Ishikawa (cell line): ENCODE data around the gene TBC1D14.

ENCODE experiments used
- CEBPB ChIP-seq: IDR thresholded peaks from 2 replicates; pipeline ENCODE4 v1.6.1; 2012
- CREB1 ChIP-seq: IDR thresholded peaks from 2 replicates; pipeline ENCODE4 v1.6.1; 2012; ENCODE audit warnings: low read depth
- EGR1 ChIP-seq: IDR thresholded peaks from 2 replicates; pipeline ENCODE4 v1.6.1; 2012
- EP300 ChIP-seq: IDR thresholded peaks from 2 replicates; pipeline ENCODE4 v1.6.1; 2012; ENCODE audit warnings: borderline replicate concordance
- FOXM1 ChIP-seq: IDR thresholded peaks from 2 replicates; pipeline ENCODE4 v1.6.1; 2012; ENCODE audit warnings: low read depth, borderline replicate concordance
- NFIC ChIP-seq: IDR thresholded peaks from 2 replicates; pipeline ENCODE4 v1.6.1; 2012
- RAD21 ChIP-seq: IDR thresholded peaks from 2 replicates; pipeline ENCODE4 v1.6.1; 2012; ENCODE audit warnings: low read depth
- TAF1 ChIP-seq: IDR thresholded peaks from 2 replicates; pipeline ENCODE4 v1.6.1; 2012; ENCODE audit warnings: low read depth, mild to moderate bottlenecking
- TCF12 ChIP-seq: IDR thresholded peaks from 2 replicates; pipeline ENCODE4 v1.6.1; 2012; ENCODE audit warnings: low read depth
- TEAD4 ChIP-seq: IDR thresholded peaks from 2 replicates; pipeline ENCODE4 v1.6.1; 2012
- YY1 ChIP-seq: IDR thresholded peaks from 2 replicates; pipeline ENCODE4 v1.6.1; 2012; ENCODE audit warnings: low read depth
- ZBTB7A ChIP-seq: IDR thresholded peaks from 2 replicates; pipeline ENCODE4 v1.6.1; 2012; ENCODE audit warnings: low read depth
- TF ChIP-seq, protein P1 (sequence below): IDR thresholded peaks from 2 replicates; pipeline ENCODE4 v1.6.1; 2012
- TF ChIP-seq, protein P2 (sequence below): IDR thresholded peaks from 2 replicates; pipeline ENCODE4 v1.6.1; 2012
- TF ChIP-seq, protein P3 (sequence below): IDR thresholded peaks from 2 replicates; pipeline ENCODE4 v1.6.1; 2012; ENCODE audit warnings: low read depth, mild to moderate bottlenecking

The TBC1D14 gene

DNA sequence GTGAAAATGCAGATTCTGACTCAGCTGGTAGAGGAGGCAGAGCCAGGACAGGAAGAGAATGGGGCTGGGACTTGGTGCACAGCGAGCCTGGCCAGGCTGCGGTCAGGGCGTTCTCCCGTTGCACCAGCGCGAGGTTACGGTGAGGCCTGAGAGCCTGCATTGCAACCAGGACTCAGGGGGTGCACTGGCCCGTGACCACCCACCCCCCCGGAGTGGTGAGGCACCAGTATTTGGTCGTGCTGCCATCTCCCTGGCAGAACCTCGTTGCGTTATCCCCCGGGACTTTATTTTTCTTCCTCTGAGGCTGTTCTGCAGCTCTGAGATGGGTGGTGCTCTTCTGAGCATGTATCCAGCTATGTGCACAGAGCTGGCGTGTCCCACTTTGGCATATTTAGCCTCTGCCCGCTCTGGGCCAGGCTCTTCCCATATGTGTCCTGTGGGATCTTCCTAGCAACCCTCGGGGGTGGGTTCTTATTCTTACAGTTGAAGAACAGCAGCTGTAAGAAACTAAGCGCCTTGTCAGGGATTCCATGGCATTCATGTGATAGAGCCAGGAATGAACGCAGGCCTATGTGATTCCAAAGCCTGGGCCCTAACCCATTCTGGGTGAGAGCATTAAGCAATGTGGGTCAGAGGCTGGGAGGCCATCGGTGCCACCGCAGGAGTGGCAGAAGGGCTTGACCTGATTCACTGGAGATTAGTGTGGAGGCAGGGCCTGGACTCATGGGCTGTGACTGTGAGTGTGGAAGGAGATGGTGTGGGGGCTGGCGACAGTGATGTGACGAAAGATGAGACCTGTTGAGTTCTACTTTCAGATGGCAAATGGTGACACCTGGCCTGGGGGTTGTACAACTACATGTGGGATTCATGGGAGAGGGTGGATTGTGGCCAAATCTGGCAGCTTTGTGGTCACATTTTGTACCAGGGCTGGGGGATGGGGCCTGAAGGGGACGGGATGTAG is 136.6 kb downstream of the TBC1D14 start:
- TF ChIP-seq TEAD4 (no peak), YY1 (no peak), TCF12 (no peak), EP300 (no peak), RAD21 (no peak), EGR1 (no peak), TAF1 (no peak), CREB1 (no peak), CEBPB (no peak), NFIC (no peak), FOXM1 (no peak)
- TF ChIP-seq, protein P1, sequence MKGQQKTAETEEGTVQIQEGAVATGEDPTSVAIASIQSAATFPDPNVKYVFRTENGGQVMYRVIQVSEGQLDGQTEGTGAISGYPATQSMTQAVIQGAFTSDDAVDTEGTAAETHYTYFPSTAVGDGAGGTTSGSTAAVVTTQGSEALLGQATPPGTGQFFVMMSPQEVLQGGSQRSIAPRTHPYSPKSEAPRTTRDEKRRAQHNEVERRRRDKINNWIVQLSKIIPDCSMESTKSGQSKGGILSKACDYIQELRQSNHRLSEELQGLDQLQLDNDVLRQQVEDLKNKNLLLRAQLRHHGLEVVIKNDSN: no peak
- TF ChIP-seq, protein P2, sequence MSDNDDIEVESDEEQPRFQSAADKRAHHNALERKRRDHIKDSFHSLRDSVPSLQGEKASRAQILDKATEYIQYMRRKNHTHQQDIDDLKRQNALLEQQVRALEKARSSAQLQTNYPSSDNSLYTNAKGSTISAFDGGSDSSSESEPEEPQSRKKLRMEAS: no peak
- TF ChIP-seq, protein P3, sequence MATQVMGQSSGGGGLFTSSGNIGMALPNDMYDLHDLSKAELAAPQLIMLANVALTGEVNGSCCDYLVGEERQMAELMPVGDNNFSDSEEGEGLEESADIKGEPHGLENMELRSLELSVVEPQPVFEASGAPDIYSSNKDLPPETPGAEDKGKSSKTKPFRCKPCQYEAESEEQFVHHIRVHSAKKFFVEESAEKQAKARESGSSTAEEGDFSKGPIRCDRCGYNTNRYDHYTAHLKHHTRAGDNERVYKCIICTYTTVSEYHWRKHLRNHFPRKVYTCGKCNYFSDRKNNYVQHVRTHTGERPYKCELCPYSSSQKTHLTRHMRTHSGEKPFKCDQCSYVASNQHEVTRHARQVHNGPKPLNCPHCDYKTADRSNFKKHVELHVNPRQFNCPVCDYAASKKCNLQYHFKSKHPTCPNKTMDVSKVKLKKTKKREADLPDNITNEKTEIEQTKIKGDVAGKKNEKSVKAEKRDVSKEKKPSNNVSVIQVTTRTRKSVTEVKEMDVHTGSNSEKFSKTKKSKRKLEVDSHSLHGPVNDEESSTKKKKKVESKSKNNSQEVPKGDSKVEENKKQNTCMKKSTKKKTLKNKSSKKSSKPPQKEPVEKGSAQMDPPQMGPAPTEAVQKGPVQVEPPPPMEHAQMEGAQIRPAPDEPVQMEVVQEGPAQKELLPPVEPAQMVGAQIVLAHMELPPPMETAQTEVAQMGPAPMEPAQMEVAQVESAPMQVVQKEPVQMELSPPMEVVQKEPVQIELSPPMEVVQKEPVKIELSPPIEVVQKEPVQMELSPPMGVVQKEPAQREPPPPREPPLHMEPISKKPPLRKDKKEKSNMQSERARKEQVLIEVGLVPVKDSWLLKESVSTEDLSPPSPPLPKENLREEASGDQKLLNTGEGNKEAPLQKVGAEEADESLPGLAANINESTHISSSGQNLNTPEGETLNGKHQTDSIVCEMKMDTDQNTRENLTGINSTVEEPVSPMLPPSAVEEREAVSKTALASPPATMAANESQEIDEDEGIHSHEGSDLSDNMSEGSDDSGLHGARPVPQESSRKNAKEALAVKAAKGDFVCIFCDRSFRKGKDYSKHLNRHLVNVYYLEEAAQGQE: no peak

DNA sequence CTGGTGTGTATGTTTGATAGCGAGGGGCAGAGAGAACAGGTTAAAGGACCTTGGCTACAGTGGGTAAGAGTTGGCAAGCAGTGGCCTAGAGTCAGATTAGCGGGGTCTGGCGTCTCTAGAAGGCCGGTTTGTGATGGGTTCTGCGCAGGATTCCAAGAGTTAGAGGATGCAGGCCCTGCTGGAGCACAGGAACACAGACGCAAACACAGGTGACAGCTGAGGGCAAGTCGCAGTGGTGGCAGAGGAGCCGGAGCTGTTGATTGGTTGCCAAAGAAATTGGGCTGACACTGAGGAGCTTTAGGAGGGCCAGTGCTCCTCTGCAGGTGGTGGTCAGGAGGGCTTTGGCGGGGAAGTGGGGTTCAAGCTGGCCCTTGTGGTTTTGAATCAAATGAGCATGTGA is 137.3 kb downstream of the TBC1D14 start:
- TF ChIP-seq, protein P2: no peak
- TF ChIP-seq FOXM1 (no peak), RAD21 (no peak), TAF1 (no peak), YY1 (no peak), ZBTB7A (no peak), CREB1 (no peak), TEAD4 (no peak), EP300 (no peak), TCF12 (no peak), CEBPB (no peak), EGR1 (no peak)
- TF ChIP-seq, protein P3: no peak

DNA sequence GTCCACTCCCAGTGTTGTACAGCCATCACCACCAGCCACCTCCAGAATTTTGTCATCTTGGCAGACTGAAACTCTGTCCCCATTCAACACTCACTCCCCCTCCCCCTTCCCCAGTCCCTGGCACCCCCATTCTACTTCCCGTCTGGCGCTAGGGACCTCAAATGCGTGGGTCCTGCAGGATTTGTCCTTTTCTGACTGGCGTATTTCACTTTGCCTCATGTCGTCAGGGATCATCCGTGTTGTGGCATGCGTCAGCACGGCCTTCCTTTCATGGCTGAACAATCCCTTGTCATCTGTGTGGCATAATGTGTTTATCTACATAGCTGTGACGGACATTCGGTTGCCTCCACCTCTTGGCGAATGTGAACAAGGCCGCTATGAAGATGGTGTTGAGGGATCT is 139.0 kb downstream of the TBC1D14 start:
- TF ChIP-seq YY1 (no peak), CEBPB (no peak), EGR1 (no peak), NFIC (no peak), TCF12 (no peak), TEAD4 (no peak), CREB1 (no peak), RAD21 (no peak), ZBTB7A (no peak), EP300 (no peak), FOXM1 (no peak), TAF1 (no peak)
- TF ChIP-seq, protein P3: no peak
- TF ChIP-seq, protein P2: no peak
- TF ChIP-seq, protein P1: no peak

DNA sequence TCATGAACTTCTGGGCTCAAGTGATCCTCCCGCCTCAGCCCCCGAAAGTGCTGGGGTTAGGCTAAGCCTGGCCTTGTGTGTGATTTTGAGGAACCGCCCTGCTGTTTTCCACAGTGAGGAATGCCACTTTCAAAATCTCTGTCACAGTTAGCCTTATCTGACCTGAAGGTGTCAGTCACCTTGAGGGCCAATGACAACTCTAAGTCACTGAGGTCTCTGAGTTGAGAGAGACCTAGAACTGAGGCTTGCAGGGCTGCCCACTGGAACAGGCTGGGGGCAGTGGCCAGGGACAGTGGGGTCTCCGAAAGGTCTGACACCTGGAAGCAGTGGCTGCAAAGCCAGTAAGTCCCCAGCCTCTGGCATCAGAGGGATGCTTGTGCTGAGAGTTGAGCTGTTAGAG is 139.7 kb downstream of the TBC1D14 start:
- TF ChIP-seq CEBPB (no peak), TCF12 (no peak), NFIC (no peak), ZBTB7A (no peak), TEAD4 (no peak)
- TF ChIP-seq, protein P3: no peak
- TF ChIP-seq, protein P1: no peak
